ENCODE measurements around the gene DTNA.
"Not testable (repeated sequence)": the region's sequence is repeated elsewhere in the genome, so short reads cannot be mapped to it uniquely, and the experiment has no call there.

Gene DTNA

GRCh38 chr18:34730774-34731173 is 20.7 kb downstream of the DTNA start:
- Histone ChIP-seq H3K36me3 (replicated peaks; ENCODE audit: insufficient read depth, low read length) (no peaks in the 10 kb centered on the region), H3K4me1 (ENCODE audit: low read length) (no peaks in the 10 kb centered on the region), H3K9me3 (replicated peaks; ENCODE audit: insufficient read depth, low read length) (no peaks in the 10 kb centered on the region), H3K4me2 (ENCODE audit: low read depth, low read length) (no peak overlapping the region), H3K79me2 (ENCODE audit: low read length) (no peaks in the 10 kb centered on the region), H3K27me3 (replicated peaks; ENCODE audit: insufficient read depth, low read length) (no peaks in the 10 kb centered on the region), H2AFZ (ENCODE audit: low read length) (no peak overlapping the region), H4K20me1 (ENCODE audit: insufficient read depth, low read length) (no peaks in the 10 kb centered on the region), H3K9ac (ENCODE audit: low read length) (no peak overlapping the region), H3K9me2 (replicated peaks; ENCODE audit: insufficient read depth, low read length) (no peaks in the 10 kb centered on the region), H3K27ac (ENCODE audit: low read length) (no peak overlapping the region), H3K4me3 (ENCODE audit: low read length) (no peak overlapping the region), H3F3A (ENCODE audit: insufficient read depth, low read length) (no peaks in the 10 kb centered on the region)
- no peak for DNase-seq
- no peak for TF ChIP-seq EZH2 (optimal IDR thresholded peaks at IDR 0.05; ENCODE audit: low read depth, low read length)
- TF ChIP-seq CTCF (IDR thresholded peaks at IDR 0.05; ENCODE audit: low read length) = no peak
- no peak for TF ChIP-seq EZH2phosphoT487 (IDR thresholded peaks at IDR 0.05; ENCODE audit: low read length)

- Histone ChIP-seq H3K9ac (ENCODE audit: low read length) (no peak overlapping the region), H3K4me1 (ENCODE audit: low read length) (no peaks in the 10 kb centered on the region), H3K27ac (ENCODE audit: low read length) (no peak overlapping the region), H3K27me3 (replicated peaks; ENCODE audit: insufficient read depth, low read length) (no peaks in the 10 kb centered on the region), H4K20me1 (ENCODE audit: insufficient read depth, low read length) (no peaks in the 10 kb centered on the region), H3K9me2 (replicated peaks; ENCODE audit: insufficient read depth, low read length) (no peaks in the 10 kb centered on the region), H3F3A (ENCODE audit: insufficient read depth, low read length) (no peaks in the 10 kb centered on the region), H3K4me3 (ENCODE audit: low read length) (no peak overlapping the region), H3K9me3 (replicated peaks; ENCODE audit: insufficient read depth, low read length) (no peaks in the 10 kb centered on the region), H2AFZ (ENCODE audit: low read length) (no peak overlapping the region), H3K79me2 (ENCODE audit: low read length) (no peaks in the 10 kb centered on the region), H3K4me2 (ENCODE audit: low read depth, low read length) (no peak overlapping the region), H3K36me3 (replicated peaks; ENCODE audit: insufficient read depth, low read length) (no peaks in the 10 kb centered on the region)
- no peak for TF ChIP-seq EZH2 (optimal IDR thresholded peaks at IDR 0.05; ENCODE audit: low read depth, low read length)
- no peak for TF ChIP-seq CTCF (IDR thresholded peaks at IDR 0.05; ENCODE audit: low read length)
- TF ChIP-seq EZH2phosphoT487 (IDR thresholded peaks at IDR 0.05; ENCODE audit: low read length) = no peak
- no peak for DNase-seq
Observed at GRCh38 chr18:34734056-34734455, 24.0 kb downstream of the DTNA start.

DNA sequence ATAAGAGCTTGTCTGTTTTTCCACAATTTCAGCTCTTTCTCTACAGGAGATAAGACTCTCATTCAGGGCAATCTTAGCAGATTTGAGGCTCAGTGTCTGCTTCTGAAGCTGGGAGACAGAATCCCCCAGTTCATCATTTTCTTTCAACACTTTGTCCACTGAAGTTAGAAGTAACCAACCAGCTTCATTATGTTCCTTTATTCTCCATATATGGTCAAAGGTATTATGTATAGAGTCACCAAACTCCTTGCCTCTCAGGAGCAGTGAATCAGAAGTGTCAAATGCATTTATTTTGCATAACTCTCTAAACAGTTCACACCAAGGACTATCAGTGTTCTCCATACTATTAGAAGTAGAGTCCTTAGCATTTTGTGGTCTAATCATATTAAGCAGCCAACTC is 24.4 kb downstream of the DTNA start:
- H3K4me1 ChIP-seq (ENCODE audit: low read length); H3K27ac ChIP-seq (ENCODE audit: low read length); H3K9ac ChIP-seq (ENCODE audit: low read length); H3K79me2 ChIP-seq (ENCODE audit: low read length); H4K20me1 ChIP-seq (ENCODE audit: insufficient read depth, low read length); H3F3A ChIP-seq (ENCODE audit: insufficient read depth, low read length); H3K4me3 ChIP-seq (ENCODE audit: low read length); H3K9me2 ChIP-seq (replicated peaks; ENCODE audit: insufficient read depth, low read length); H3K27me3 ChIP-seq (replicated peaks; ENCODE audit: insufficient read depth, low read length); H2AFZ ChIP-seq (ENCODE audit: low read length); H3K36me3 ChIP-seq (replicated peaks; ENCODE audit: insufficient read depth, low read length); DNase-seq; H3K4me2 ChIP-seq (ENCODE audit: low read depth, low read length); H3K9me3 ChIP-seq (replicated peaks; ENCODE audit: insufficient read depth, low read length): not testable (repeated sequence)

DNA sequence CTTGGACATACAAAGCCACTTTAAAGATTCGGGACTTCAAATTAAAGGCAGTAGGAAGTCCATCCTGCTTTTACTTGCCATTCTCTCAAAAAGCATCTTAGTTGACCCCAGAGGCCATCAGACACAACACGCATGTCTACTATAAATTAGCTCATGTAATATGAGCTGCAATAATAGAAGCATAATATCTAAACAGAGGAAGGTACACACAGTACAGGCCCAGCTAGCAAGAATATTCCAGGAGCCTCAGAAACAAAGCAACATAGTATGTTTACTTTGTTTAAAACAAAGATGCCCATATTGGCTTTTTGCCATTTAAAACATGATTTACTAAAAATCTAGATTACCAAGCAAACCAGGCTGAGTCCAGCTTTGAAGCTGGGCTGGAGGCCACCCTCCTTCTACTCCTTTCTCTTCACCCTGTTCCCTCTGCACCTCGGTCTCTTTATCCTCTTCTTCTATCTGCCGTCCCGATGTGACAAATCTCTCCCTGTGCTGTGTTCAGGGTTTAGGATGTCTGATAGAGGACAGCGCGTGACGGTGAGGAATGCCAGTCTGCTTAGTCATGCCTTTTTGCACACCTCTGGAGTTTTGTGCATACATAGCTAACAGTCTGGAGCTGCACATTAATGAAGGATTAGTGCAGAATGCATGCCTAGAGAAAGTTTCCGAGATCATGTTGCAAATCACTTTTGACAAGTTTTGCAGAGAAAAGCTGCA is 28.2 kb downstream of the DTNA start:
- Histone ChIP-seq H3K9me2 (replicated peaks; ENCODE audit: insufficient read depth, low read length) (no peaks in the 10 kb centered on the region), H3K79me2 (ENCODE audit: low read length) (no peaks in the 10 kb centered on the region), H3K9me3 (replicated peaks; ENCODE audit: insufficient read depth, low read length) (no peaks in the 10 kb centered on the region), H3K36me3 (replicated peaks; ENCODE audit: insufficient read depth, low read length) (no peaks in the 10 kb centered on the region), H3K27me3 (replicated peaks; ENCODE audit: insufficient read depth, low read length) (no peaks in the 10 kb centered on the region), H3K27ac (ENCODE audit: low read length) (no peak overlapping the region), H3K9ac (ENCODE audit: low read length) (no peak overlapping the region), H3K4me1 (ENCODE audit: low read length) (no peaks in the 10 kb centered on the region), H3K4me3 (ENCODE audit: low read length) (no peak overlapping the region), H3F3A (ENCODE audit: insufficient read depth, low read length) (no peaks in the 10 kb centered on the region), H3K4me2 (ENCODE audit: low read depth, low read length) (no peak overlapping the region), H2AFZ (ENCODE audit: low read length) (no peak overlapping the region), H4K20me1 (ENCODE audit: insufficient read depth, low read length) (no peaks in the 10 kb centered on the region)
- DNase-seq = no peak
- TF ChIP-seq EZH2 (optimal IDR thresholded peaks at IDR 0.05; ENCODE audit: low read depth, low read length) (no peak), EZH2phosphoT487 (IDR thresholded peaks at IDR 0.05; ENCODE audit: low read length) (no peak)

All from MM.1S (cell line).